Measurements from ENCODE around the gene MROH2A. TPM values are rescaled to one million over a fixed set of nuclear protein-coding genes. Genes with fewer than 3 reads are reported as not detected.
A peak's percentile ranks its signal among the peaks of the same experiment; 100 is the strongest.

MROH2A gene
- total RNA-seq, 6 donors from 2014 or later, result not detected

GRCh38 chr2:233832414-233832813 lies 54.3 kb downstream of the MROH2A start:
- Histone ChIP-seq H3K27ac (no peak overlapping the region), H3K9me3 (no peaks in the 10 kb centered on the region), H3K4me3 (no peak overlapping the region), H3K27me3 (no peaks in the 10 kb centered on the region), H3K4me1 (no peaks in the 10 kb centered on the region), H3K36me3 (no peaks in the 10 kb centered on the region)
- ATAC-seq (ENCODE audit: low FRiP score in 2 of 2), result no peak
- no peak for TF ChIP-seq POLR2A (IDR thresholded peaks at IDR 0.05)
- TF ChIP-seq POLR2AphosphoS5 (IDR thresholded peaks at IDR 0.05), result no peak
- no peak for TF ChIP-seq EP300 (IDR thresholded peaks at IDR 0.05)
- TF ChIP-seq CTCF (IDR thresholded peaks at IDR 0.05), result no peak
- DNase-seq, result no peak
- WGBS, 2 donors, result 86 to 91% methylated on average over 9 of the region's 9 CpGs

GRCh38 chr2:233832869-233833311 lies 54.8 kb downstream of the MROH2A start:
- ATAC-seq (ENCODE audit: low FRiP score in 2 of 2) (peak in 1 of 2 donors; percentile 48), DNase-seq (no peak)

DNA sequence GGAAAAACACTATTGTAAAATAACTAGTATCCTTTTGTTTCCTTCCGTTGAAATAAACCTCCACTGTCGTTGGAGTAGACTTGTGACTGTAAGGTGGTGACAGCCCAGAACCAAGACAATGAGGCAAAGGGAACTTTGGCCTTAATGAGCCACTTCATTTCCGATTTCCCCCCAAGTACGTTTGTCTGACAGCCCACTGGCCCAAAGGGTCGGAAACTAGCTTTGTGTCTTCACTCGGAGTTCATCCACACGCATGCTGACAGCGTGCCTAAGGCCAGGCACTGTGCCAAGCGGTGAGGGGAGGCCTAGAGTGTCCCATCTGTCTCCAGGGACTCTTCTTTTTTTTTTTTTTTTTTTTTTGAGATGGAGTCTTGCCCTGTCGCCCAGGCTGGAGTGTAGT lies 55.2 kb downstream of the MROH2A start:
- Histone ChIP-seq H3K36me3 (no peaks in the 10 kb centered on the region), H3K4me3 (no peak overlapping the region), H3K4me1 (no peaks in the 10 kb centered on the region), H3K27me3 (no peaks in the 10 kb centered on the region), H3K27ac (no peak overlapping the region), H3K9me3 (no peaks in the 10 kb centered on the region)
- no peak for TF ChIP-seq CTCF (IDR thresholded peaks at IDR 0.05)
- TF ChIP-seq EP300 (IDR thresholded peaks at IDR 0.05), result no peak
- TF ChIP-seq POLR2AphosphoS5 (IDR thresholded peaks at IDR 0.05), result no peak
- no peak for TF ChIP-seq POLR2A (IDR thresholded peaks at IDR 0.05)
- ATAC-seq (ENCODE audit: low FRiP score in 2 of 2) (no peak), DNase-seq (no peak)
- 72 to 77% methylated on average over 10 of the region's 10 CpGs for WGBS, 2 donors

More at GRCh38 chr2:233832869-233833311, 54.8 kb downstream of the MROH2A start:
- WGBS, 2 donors, result 76 to 80% methylated on average over 5 to 7 of the region's 7 CpGs
- no peak for TF ChIP-seq POLR2AphosphoS5 (IDR thresholded peaks at IDR 0.05)
- TF ChIP-seq POLR2A (IDR thresholded peaks at IDR 0.05), result no peak
- no peak for TF ChIP-seq CTCF (IDR thresholded peaks at IDR 0.05)
- TF ChIP-seq EP300 (IDR thresholded peaks at IDR 0.05), result no peak
- Histone ChIP-seq H3K4me1 (no peaks in the 10 kb centered on the region), H3K36me3 (no peaks in the 10 kb centered on the region), H3K9me3 (no peaks in the 10 kb centered on the region), H3K27ac (no peak overlapping the region), H3K4me3 (no peak overlapping the region), H3K27me3 (no peaks in the 10 kb centered on the region)

- no peaks in the 10 kb centered on the region for H3K9me3 ChIP-seq
- 92 to 98% methylated on average over 13 to 14 of the region's 14 CpGs for WGBS, 2 donors
- TF ChIP-seq POLR2A (IDR thresholded peaks at IDR 0.05) (no peak), CTCF (IDR thresholded peaks at IDR 0.05) (no peak), POLR2AphosphoS5 (IDR thresholded peaks at IDR 0.05) (no peak), EP300 (IDR thresholded peaks at IDR 0.05) (no peak)
- ATAC-seq (ENCODE audit: low FRiP score in 2 of 2) (no peak), DNase-seq (no peak)
- no peak overlapping the region for H3K27ac ChIP-seq
- no peaks in the 10 kb centered on the region for H3K4me1 ChIP-seq
- no peak overlapping the region for H3K4me3 ChIP-seq
- H3K27me3 ChIP-seq, result no peaks in the 10 kb centered on the region
- no peaks in the 10 kb centered on the region for H3K36me3 ChIP-seq
Measured at GRCh38 chr2:233835230-233836186, 57.4 kb downstream of the MROH2A start.
